ENCODE data around the gene PLAU.

The PLAU gene

GRCh38 chr10:73897693-73898092 lies 13.2 kb upstream of the PLAU start:
- no peak for DNase-seq (ENCODE audit: low read depth, low spot score)

- no peak for DNase-seq (ENCODE audit: low read depth, low spot score)
Observed at GRCh38 chr10:73898730-73899410, 12.1 kb upstream of the PLAU start.

- DNase-seq (ENCODE audit: low read depth, low spot score), result no peak
Observed at GRCh38 chr10:73899423-73899822, 11.5 kb upstream of the PLAU start.

- DNase-seq (ENCODE audit: low read depth, low spot score), result no peak
Observed at GRCh38 chr10:73900064-73900463, 10.9 kb upstream of the PLAU start.

GRCh38 chr10:73901261-73901660 lies 9.7 kb upstream of the PLAU start:
- DNase-seq (ENCODE audit: low read depth, low spot score), result no peak

- DNase-seq (ENCODE audit: low read depth, low spot score), result no peak
Observed at GRCh38 chr10:73902351-73902750, 8.6 kb upstream of the PLAU start.

GRCh38 chr10:73905256-73906020 lies 5.5 kb upstream of the PLAU start:
- DNase-seq (ENCODE audit: low read depth, low spot score), result peak; percentile 22

- DNase-seq (ENCODE audit: low read depth, low spot score), result peak; percentile 97
Observed at GRCh38 chr10:73906524-73907447, 4.1 kb upstream of the PLAU start.

- DNase-seq (ENCODE audit: low read depth, low spot score), result no peak
Observed at GRCh38 chr10:73907841-73908517, 3.0 kb upstream of the PLAU start.

- peak; percentile 52 for DNase-seq (ENCODE audit: low read depth, low spot score)
Observed at GRCh38 chr10:73908853-73909539, 1.9 kb upstream of the PLAU start.

- DNase-seq (ENCODE audit: low read depth, low spot score), result no peak
Observed at GRCh38 chr10:73909540-73910115, 1.3 kb upstream of the PLAU start.

GRCh38 chr10:73910401-73910763 lies 550 bp upstream of the PLAU start:
- DNase-seq (ENCODE audit: low read depth, low spot score), result no peak

- no peak for DNase-seq (ENCODE audit: low read depth, low spot score)
Observed at GRCh38 chr10:73911553-73912004, 647 bp downstream of the PLAU start.

- peak; percentile 31 for DNase-seq (ENCODE audit: low read depth, low spot score)
Observed at GRCh38 chr10:73914036-73914435, 3.1 kb downstream of the PLAU start.

- no peak for DNase-seq (ENCODE audit: low read depth, low spot score)
Observed at GRCh38 chr10:73915206-73915851, 4.4 kb downstream of the PLAU start.

- DNase-seq (ENCODE audit: low read depth, low spot score), result no peak
Observed at GRCh38 chr10:73916761-73917470, 6.0 kb downstream of the PLAU start.

- DNase-seq (ENCODE audit: low read depth, low spot score), result no peak
Observed at GRCh38 chr10:73917566-73918305, 6.8 kb downstream of the PLAU start.

GRCh38 chr10:73919481-73919880 lies 8.5 kb downstream of the PLAU start:
- peak; percentile 36 for DNase-seq (ENCODE audit: low read depth, low spot score)

- DNase-seq (ENCODE audit: low read depth, low spot score), result peak; percentile 75
Observed at GRCh38 chr10:73920089-73920488, 9.2 kb downstream of the PLAU start.
